Measurements from ENCODE around the gene CTIF.
A peak's percentile ranks its signal among the peaks of the same experiment; 100 is the strongest.

CTIF gene

DNA sequence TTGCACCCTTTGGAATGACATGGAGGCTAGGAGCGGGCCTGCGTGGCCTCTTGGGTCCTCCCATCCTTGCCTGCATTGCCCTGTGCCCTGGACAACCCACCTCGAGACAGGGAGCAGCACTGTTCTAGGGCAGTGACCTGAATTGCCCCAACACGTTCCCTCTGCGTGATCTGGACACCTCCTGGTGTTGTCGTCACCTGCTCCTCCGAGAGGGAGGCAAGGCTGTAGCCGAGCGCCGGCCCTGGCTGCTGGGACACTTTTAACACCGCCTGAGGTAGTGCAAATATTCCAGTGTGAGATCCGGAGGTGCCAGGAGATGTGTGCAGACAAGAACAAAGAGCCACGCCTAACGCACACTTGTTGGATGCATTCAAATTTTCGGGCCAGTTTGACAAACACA, 280.4 kb downstream of the CTIF start:
- DNase-seq: no peak
- TF ChIP-seq, protein P1, sequence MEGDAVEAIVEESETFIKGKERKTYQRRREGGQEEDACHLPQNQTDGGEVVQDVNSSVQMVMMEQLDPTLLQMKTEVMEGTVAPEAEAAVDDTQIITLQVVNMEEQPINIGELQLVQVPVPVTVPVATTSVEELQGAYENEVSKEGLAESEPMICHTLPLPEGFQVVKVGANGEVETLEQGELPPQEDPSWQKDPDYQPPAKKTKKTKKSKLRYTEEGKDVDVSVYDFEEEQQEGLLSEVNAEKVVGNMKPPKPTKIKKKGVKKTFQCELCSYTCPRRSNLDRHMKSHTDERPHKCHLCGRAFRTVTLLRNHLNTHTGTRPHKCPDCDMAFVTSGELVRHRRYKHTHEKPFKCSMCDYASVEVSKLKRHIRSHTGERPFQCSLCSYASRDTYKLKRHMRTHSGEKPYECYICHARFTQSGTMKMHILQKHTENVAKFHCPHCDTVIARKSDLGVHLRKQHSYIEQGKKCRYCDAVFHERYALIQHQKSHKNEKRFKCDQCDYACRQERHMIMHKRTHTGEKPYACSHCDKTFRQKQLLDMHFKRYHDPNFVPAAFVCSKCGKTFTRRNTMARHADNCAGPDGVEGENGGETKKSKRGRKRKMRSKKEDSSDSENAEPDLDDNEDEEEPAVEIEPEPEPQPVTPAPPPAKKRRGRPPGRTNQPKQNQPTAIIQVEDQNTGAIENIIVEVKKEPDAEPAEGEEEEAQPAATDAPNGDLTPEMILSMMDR (IDR thresholded peaks at IDR 0.05): no peak
- H3K36me3 Mint-ChIP-seq (ENCODE audit: low read depth): peaks cover 51% of the 10 kb centered on the region

DNA sequence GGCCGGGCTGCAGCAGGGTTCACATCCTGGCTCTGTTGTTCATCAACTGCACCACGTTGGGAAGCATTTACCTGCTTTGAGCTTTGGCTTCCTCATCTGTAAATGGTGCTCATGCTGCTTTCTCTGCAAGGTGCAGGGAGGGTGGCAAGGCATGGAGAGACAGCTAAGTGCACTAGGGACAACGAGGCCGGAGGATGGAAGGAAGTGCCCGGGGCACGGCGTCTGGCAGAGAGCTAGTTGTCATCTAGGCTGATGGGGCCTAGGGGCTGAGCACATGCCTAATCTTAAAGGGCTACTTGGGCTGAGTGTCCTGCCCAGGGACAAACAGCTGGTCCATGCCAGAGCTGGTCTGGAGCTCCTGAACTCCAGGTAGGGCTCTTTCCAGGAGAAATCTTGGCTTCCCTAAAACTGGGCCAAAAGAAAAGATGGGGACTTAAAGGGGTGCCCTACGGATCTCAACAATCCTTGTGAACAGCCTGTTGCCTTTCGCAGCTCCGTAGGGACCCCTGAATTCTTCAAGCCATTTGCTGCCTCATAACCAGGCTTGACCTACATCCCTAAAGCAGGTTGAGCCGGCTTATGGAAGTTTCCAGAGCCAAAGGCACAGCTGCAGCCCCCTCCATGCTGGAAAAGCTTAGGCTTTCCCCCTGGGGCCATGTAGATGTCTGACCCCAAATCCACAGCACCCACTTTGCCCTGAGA, 281.1 kb downstream of the CTIF start:
- no peak overlapping the region for H3K27ac Mint-ChIP-seq
- TF ChIP-seq, protein P1 (IDR thresholded peaks at IDR 0.05): no peak
- peaks cover 40% of the 10 kb centered on the region for H3K4me1 Mint-ChIP-seq
- peaks cover 30% of the 10 kb centered on the region for H3K9me3 Mint-ChIP-seq
- peaks cover 11% of the 10 kb centered on the region for H3K27me3 Mint-ChIP-seq (ENCODE audit: low read depth, poor library complexity)
- H3K4me3 Mint-ChIP-seq: no peak overlapping the region
- H3K36me3 Mint-ChIP-seq (ENCODE audit: low read depth): peaks cover 58% of the 10 kb centered on the region
- DNase-seq: no peak

More for the DNA sequence above, 280.4 kb downstream of the CTIF start:
- H3K4me1 Mint-ChIP-seq: peaks cover 40% of the 10 kb centered on the region
- H3K9me3 Mint-ChIP-seq: peaks cover 23% of the 10 kb centered on the region
- no peak overlapping the region for H3K4me3 Mint-ChIP-seq
- H3K27me3 Mint-ChIP-seq (ENCODE audit: low read depth, poor library complexity): peaks cover 11% of the 10 kb centered on the region
- H3K27ac Mint-ChIP-seq: no peak overlapping the region

DNA sequence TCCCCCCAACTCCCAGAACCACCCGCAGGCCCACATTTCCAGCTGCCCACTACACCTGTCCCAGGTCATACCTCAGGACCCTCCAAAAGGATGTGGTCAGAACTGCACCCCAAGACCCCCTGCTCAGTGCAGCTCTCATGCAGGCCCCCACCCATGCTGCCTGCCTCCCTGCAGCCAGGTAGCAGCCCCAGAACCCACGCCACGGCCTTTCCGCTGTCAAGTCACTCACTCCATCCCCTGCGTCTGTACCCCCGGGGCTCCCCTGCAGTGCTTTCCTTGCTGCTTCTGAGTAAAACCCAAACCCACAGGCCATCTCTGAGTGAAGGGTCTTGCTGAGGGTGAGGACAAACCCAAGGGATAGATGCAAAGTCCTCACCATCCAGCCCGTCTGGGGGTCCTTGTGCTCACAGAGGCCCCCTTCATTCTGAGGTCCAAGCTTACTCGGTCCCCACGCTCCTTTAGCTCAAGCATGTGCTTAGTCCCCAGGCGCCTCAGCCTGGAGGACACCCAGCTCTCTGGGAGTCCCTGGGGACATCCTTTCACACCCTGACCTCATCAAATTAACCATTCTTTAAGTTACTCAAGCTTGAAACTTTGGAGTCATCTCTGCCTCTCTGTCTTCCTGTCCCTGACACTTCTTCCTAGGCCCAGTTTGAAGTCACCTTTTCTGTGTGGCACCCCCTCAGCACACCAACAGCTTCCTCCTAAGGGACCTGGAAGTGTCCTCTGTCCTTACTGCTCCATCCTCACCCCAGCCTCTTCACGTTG, 281.8 kb downstream of the CTIF start:
- H3K27ac Mint-ChIP-seq: peak overlapping the region; percentile 14
- no peak for DNase-seq
- H3K9me3 Mint-ChIP-seq: peaks cover 32% of the 10 kb centered on the region

GRCh38 chr18:48821251-48821590, 282.4 kb downstream of the CTIF start:
- peak overlapping the region; percentile 14 for H3K27ac Mint-ChIP-seq
- DNase-seq: no peak

More for the DNA sequence above, 281.8 kb downstream of the CTIF start:
- H3K36me3 Mint-ChIP-seq (ENCODE audit: low read depth): peaks cover 58% of the 10 kb centered on the region
- H3K27me3 Mint-ChIP-seq (ENCODE audit: low read depth, poor library complexity): peaks cover 11% of the 10 kb centered on the region
- peaks cover 47% of the 10 kb centered on the region for H3K4me1 Mint-ChIP-seq
- H3K4me3 Mint-ChIP-seq: no peak overlapping the region
- TF ChIP-seq, protein P1 (IDR thresholded peaks at IDR 0.05): no peak

DNA sequence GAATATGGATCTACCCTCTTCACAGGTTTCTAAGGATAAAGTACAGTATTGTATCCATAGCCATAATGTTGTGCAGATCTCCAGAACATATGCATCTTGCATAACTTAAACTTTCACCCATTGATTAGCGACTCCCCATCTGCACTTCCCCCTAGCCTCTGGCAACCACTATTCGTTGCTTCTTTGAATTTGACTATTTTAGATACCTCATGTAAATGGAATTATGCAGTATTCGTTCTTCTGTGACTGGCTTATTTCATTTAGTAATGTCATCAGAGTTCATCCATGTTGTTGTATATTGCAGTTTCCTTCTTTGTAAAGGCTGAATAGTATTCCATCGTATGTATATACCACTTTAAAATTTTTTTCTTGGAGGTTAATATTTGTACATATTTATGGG, 283.0 kb downstream of the CTIF start:
- peaks cover 47% of the 10 kb centered on the region for H3K36me3 Mint-ChIP-seq (ENCODE audit: low read depth)
- DNase-seq: no peak
- peaks cover 32% of the 10 kb centered on the region for H3K9me3 Mint-ChIP-seq
- H3K4me1 Mint-ChIP-seq: peaks cover 55% of the 10 kb centered on the region
- TF ChIP-seq, protein P1 (IDR thresholded peaks at IDR 0.05): no peak
- no peak overlapping the region for H3K4me3 Mint-ChIP-seq
- peaks cover 11% of the 10 kb centered on the region for H3K27me3 Mint-ChIP-seq (ENCODE audit: low read depth, poor library complexity)
- no peak overlapping the region for H3K27ac Mint-ChIP-seq

More at GRCh38 chr18:48821251-48821590, 282.4 kb downstream of the CTIF start:
- H3K4me3 Mint-ChIP-seq: no peak overlapping the region
- TF ChIP-seq, protein P1 (IDR thresholded peaks at IDR 0.05): no peak
- peaks cover 11% of the 10 kb centered on the region for H3K27me3 Mint-ChIP-seq (ENCODE audit: low read depth, poor library complexity)
- H3K9me3 Mint-ChIP-seq: peaks cover 32% of the 10 kb centered on the region
- H3K36me3 Mint-ChIP-seq (ENCODE audit: low read depth): peaks cover 53% of the 10 kb centered on the region
- peaks cover 53% of the 10 kb centered on the region for H3K4me1 Mint-ChIP-seq
